Measurements from ENCODE around the gene CECR2. TPM values are rescaled to one million over a fixed set of nuclear protein-coding genes. Genes with fewer than 3 reads are reported as not detected.

CECR2 gene
- total and polyA plus RNA-seq, 2 of the 8 experiments (the other 6 are each of a cell fraction or from before 2014, with no cell fraction given), result 18.3 to 123 TPM

DNA sequence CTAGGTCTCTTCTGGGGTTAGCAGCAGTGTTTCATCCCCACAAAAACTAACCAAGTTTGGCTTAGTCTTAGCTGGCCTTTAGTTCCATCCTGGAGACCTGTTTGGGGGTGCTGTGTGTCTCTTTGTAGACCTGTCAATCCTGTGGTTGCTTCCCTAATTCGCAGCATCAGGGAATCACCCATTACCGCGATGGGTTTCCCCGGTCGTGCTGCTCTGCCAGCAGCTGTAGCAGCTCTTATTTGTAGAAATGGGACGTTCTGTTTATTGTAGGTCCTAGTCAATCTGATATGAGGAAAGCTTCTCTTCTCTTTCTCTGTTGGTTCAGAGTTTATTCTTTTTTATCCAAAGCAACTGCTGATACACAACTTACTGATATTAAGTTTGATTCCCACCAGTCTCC lies 91.6 kb downstream of the CECR2 start:
- no peak overlapping the region for H2BK120ac ChIP-seq (replicated peaks; ENCODE audit: low read depth, low read length)
- no peaks in the 10 kb centered on the region for H3K9me3 ChIP-seq (ENCODE audit: insufficient read depth in 2 of 2, low read depth in 1 of 2, low read length in 1 of 2)
- peaks cover 7 to 14% (median 12%) of the 10 kb centered on the region in 4 experiments for H3K4me1 ChIP-seq (replicated peaks in 1 of 4; ENCODE audit: control insufficient read depth in 3 of 4, insufficient read depth in 4 of 4, low read length in 3 of 4)
- no peak overlapping the region for H3K9ac ChIP-seq (replicated peaks in 1 of 4; ENCODE audit: extremely low read depth in 1 of 4, low read depth in 3 of 4, low read length in 3 of 4)
- no peak overlapping the region for H3K4ac ChIP-seq (replicated peaks; ENCODE audit: insufficient read length, low read depth, low read length)
- no peak overlapping the region for H2BK20ac ChIP-seq (ENCODE audit: low read length)
- no peak for DNase-seq (ENCODE audit: low read depth in 1 of 2, low spot score in 2 of 2)
- no peaks in the 10 kb centered on the region for H3K23me2 ChIP-seq (ENCODE audit: low read depth, low read length)
- ChIA-PET POLR2A (ENCODE audit: partially characterized antibody) (interaction anchor here (0.6 to 1.0 kb wide), 2 partner anchors 10 to 94 kb away, joined by 3 to 4 read pairs; no protein-coding TSS in a partner anchor), CTCF (ENCODE audit: partially characterized antibody) (no interaction called here)
- no peak overlapping the region for H2BK12ac ChIP-seq (ENCODE audit: low read depth, low read length)
- H4K8ac ChIP-seq (ENCODE audit: extremely low read depth, insufficient read depth, low read length), result no peak overlapping the region
- H2BK5ac ChIP-seq (ENCODE audit: low read depth, low read length), result no peak overlapping the region
- no peak overlapping the region for H4K91ac ChIP-seq (replicated peaks; ENCODE audit: insufficient read length, low read length)
- no peak overlapping the region for H3K14ac ChIP-seq (ENCODE audit: insufficient read length)
- no peak overlapping the region for H2AK5ac ChIP-seq (ENCODE audit: low read depth, low read length)
- H4K20me1 ChIP-seq (replicated peaks in 1 of 2; ENCODE audit: control insufficient read depth in 1 of 2, insufficient read depth in 2 of 2, low read length in 2 of 2), result peaks cover 17 to 18% of the 10 kb centered on the region in 2 experiments
- no peak overlapping the region for H3K27ac ChIP-seq (ENCODE audit: low read depth, low read length)
- H3K79me1 ChIP-seq (ENCODE audit: low read depth, low read length), result peaks cover 13% of the 10 kb centered on the region
- H3K4me3 ChIP-seq (ENCODE audit: extremely low read depth in 1 of 4, insufficient read depth in 2 of 4, low read depth in 3 of 4, low read length in 4 of 4), result no peak overlapping the region
- no peaks in the 10 kb centered on the region for H3K36me3 ChIP-seq (ENCODE audit: control insufficient read depth in 2 of 4, insufficient read depth in 4 of 4, low read length in 3 of 4)
- no peak overlapping the region for H3K56ac ChIP-seq (replicated peaks; ENCODE audit: insufficient read length, low read depth, low read length)
- TF ChIP-seq KDM1A (IDR thresholded peaks at IDR 0.05; ENCODE audit: borderline replicate concordance, low read length) (no peak), SRF (IDR thresholded peaks at IDR 0.05; ENCODE audit: low read depth, low read length) (no peak), RNF2 (IDR thresholded peaks at IDR 0.05; ENCODE audit: borderline replicate concordance, low read depth, low read length, missing control alignments, poor library complexity, severe bottlenecking) (no peak)
- no peak overlapping the region for H2AFZ ChIP-seq (ENCODE audit: low read length)
- H3K27me3 ChIP-seq (replicated peaks in 1 of 4; ENCODE audit: control insufficient read depth in 3 of 4, extremely low read depth in 1 of 4, insufficient read depth in 3 of 4, low read length in 3 of 4), result no peaks in the 10 kb centered on the region
- peaks cover 17 to 98% of the 10 kb centered on the region in 2 experiments; a peak in 3 of 4 replicates for H3K79me2 ChIP-seq (ENCODE audit: control insufficient read depth in 1 of 2, insufficient read depth in 2 of 2, low read length in 2 of 2)
- 92% methylated on average over 6 of the region's 6 CpGs; no CpG with 5 or more reads in 1 of the 2 experiments for WGBS, 2 experiments (ENCODE audit: extremely low coverage in 1 of 2, insufficient coverage in 1 of 2, insufficient read length in 1 of 2, insufficient replicate concordance in 2 of 2, low coverage in 1 of 2, low lambda C conversion rate in 2 of 2, missing lambda C conversion rate in 1 of 2)
- FAIRE-seq, result no peak
- no peak overlapping the region for H3K18ac ChIP-seq (ENCODE audit: extremely low read depth, low read length)
- H2BK15ac ChIP-seq (ENCODE audit: low read length), result no peak overlapping the region
- H3K4me2 ChIP-seq (ENCODE audit: insufficient read depth in 1 of 2, low read depth in 2 of 2, low read length in 2 of 2), result no peak overlapping the region
- no peak overlapping the region for H4K5ac ChIP-seq (ENCODE audit: insufficient read length, low read depth, low read length)
- H3K23ac ChIP-seq (ENCODE audit: insufficient read length), result no peak overlapping the region
